Testis (tissue), 2 donors: Measurements from ENCODE around the gene NBAS.

ENCODE experiments used
- POLR2A ChIP-seq: fragments of 450-650 bp; IDR thresholded peaks from one replicate; pipeline ENCODE4 v1.6.1; 2017; ENCODE audit warnings: antibody characterized with exemption, mild to moderate bottlenecking, moderate library complexity
- TF ChIP-seq, protein P1 (sequence below), 3 experiments: fragments of 450-650 bp in 2 of 3; fragments of 200-600 bp in 1 of 3; sonication (generic) in 1 of 3; IDR thresholded peaks; one replicate each; pipeline ENCODE4 v1.5.1; 2016 to 2019; ENCODE audit warnings: antibody characterized with exemption in 3 of 3, mild to moderate bottlenecking in 2 of 3, moderate library complexity in 1 of 3

DNA sequence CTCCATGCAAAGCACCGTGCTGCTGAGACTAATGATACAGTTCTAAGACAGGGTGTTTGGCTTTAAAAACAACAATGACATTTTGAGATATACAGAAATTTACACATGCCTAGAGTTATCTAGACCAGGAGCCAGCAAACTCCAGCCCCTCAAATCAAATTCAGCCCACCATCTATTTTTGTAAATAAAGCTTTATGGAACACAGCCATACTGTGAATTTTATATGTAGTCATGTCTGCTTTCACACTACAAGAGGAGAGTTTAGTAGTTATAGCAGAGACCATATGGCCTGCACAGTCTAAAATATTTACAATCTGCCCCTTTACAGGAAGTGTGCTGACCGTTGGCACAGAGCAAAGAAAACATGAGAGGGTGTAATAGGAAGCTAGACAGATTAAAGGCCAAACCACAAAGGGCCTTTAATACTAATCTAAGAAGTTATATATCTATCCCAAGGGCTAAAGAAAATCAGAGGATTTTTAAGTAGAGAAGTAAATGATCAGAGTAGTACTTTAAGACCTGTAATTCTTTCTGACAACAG lies 39.4 kb downstream of the NBAS start:
- TF ChIP-seq, protein P1, sequence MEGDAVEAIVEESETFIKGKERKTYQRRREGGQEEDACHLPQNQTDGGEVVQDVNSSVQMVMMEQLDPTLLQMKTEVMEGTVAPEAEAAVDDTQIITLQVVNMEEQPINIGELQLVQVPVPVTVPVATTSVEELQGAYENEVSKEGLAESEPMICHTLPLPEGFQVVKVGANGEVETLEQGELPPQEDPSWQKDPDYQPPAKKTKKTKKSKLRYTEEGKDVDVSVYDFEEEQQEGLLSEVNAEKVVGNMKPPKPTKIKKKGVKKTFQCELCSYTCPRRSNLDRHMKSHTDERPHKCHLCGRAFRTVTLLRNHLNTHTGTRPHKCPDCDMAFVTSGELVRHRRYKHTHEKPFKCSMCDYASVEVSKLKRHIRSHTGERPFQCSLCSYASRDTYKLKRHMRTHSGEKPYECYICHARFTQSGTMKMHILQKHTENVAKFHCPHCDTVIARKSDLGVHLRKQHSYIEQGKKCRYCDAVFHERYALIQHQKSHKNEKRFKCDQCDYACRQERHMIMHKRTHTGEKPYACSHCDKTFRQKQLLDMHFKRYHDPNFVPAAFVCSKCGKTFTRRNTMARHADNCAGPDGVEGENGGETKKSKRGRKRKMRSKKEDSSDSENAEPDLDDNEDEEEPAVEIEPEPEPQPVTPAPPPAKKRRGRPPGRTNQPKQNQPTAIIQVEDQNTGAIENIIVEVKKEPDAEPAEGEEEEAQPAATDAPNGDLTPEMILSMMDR (IDR thresholded peaks at IDR 0.05): no peak
- no peak for TF ChIP-seq POLR2A
